Osteoblast (primary cell): ENCODE data around the gene PLEKHH2. TPM values are rescaled to one million over a fixed set of nuclear protein-coding genes. Genes with fewer than 3 reads are reported as not detected.

ENCODE experiments used
- DNase-seq: peaks from one replicate; pipeline ENCODE4 v3.0.0; 2011; ENCODE audit warnings: low spot score, mixed read lengths; ENCODE audit not compliant: insufficient read length; ENCODE audit errors: missing footprints
- H2AFZ ChIP-seq: 2 replicates; pipeline ENCODE4 v1.6.0; 2011; ENCODE audit warnings: mild to moderate bottlenecking, low read length
- H3K27ac ChIP-seq: 2 replicates; pipeline ENCODE4 v1.5.1; 2011; ENCODE audit warnings: mild to moderate bottlenecking, low read depth, low read length, moderate library complexity
- H3K27me3 ChIP-seq: 2 replicates; pipeline ENCODE4 v1.6.0; 2012; ENCODE audit warnings: mild to moderate bottlenecking, control low read depth, inconsistent platforms, low read length, moderate library complexity; ENCODE audit not compliant: insufficient read depth
- H3K36me3 ChIP-seq: 2 replicates; pipeline ENCODE4 v1.5.1; 2011; ENCODE audit warnings: mild to moderate bottlenecking, low read length, control low read depth, moderate library complexity; ENCODE audit not compliant: insufficient read depth
- H3K4me1 ChIP-seq: 2 replicates; pipeline ENCODE4 v1.5.1; 2011; ENCODE audit warnings: mild to moderate bottlenecking, low read length, control low read depth, moderate library complexity; ENCODE audit not compliant: insufficient read depth
- H3K4me2 ChIP-seq: 2 replicates; pipeline ENCODE4 v1.6.0; 2011; ENCODE audit warnings: mild to moderate bottlenecking, low read length; ENCODE audit not compliant: insufficient read depth
- H3K4me3 ChIP-seq: fragments of 200-600 bp; sonication (generic); 3 replicates; pipeline ENCODE4 v1.5.1; 2012; ENCODE audit warnings: mild to moderate bottlenecking, low read length, inconsistent platforms; ENCODE audit not compliant: insufficient read depth
- H3K79me2 ChIP-seq: 2 replicates; pipeline ENCODE4 v1.6.0; 2012; ENCODE audit warnings: mild to moderate bottlenecking, low read length, control low read depth, inconsistent platforms; ENCODE audit not compliant: insufficient read depth
- H3K9me3 ChIP-seq: 2 replicates; pipeline ENCODE4 v1.5.1; 2011; ENCODE audit warnings: low read depth, low read length, control low read depth
- H4K20me1 ChIP-seq: 2 replicates; pipeline ENCODE4 v1.6.0; 2012; ENCODE audit warnings: mild to moderate bottlenecking, low read length, control low read depth; ENCODE audit not compliant: insufficient read depth
- total RNA-seq: library from RNA; depleted of rRNA; stranded (reverse); fragments of >200 nt; gene quantifications from 2 replicates; pipeline ENCODE4 v1.2.3, GENCODE V29; 2012
- TF ChIP-seq, protein P1 (sequence below): IDR thresholded peaks from 2 replicates; pipeline ENCODE4 v1.5.1; 2011; ENCODE audit warnings: mild to moderate bottlenecking, low read depth, low read length, moderate library complexity; ENCODE audit errors: extremely low read depth

PLEKHH2 gene
- total RNA-seq, 1 donor = 18.8 TPM

GRCh38 chr2:43752302-43752701, 115.2 kb downstream of the PLEKHH2 start:
- Histone ChIP-seq H3K4me3 (no peak overlapping the region), H3K79me2 (no peaks in the 10 kb centered on the region)

GRCh38 chr2:43754180-43754579, 117.1 kb downstream of the PLEKHH2 start:
- H3K27ac ChIP-seq = no peak overlapping the region
- no peak overlapping the region for H3K4me3 ChIP-seq
- H3K36me3 ChIP-seq = no peaks in the 10 kb centered on the region
- H4K20me1 ChIP-seq = no peaks in the 10 kb centered on the region
- no peaks in the 10 kb centered on the region for H3K27me3 ChIP-seq
- no peaks in the 10 kb centered on the region for H3K9me3 ChIP-seq
- H2AFZ ChIP-seq = no peak overlapping the region
- no peaks in the 10 kb centered on the region for H3K79me2 ChIP-seq
- no peak overlapping the region for H3K4me2 ChIP-seq
- peaks cover 13% of the 10 kb centered on the region for H3K4me1 ChIP-seq
- DNase-seq = no peak
- TF ChIP-seq, protein P1, sequence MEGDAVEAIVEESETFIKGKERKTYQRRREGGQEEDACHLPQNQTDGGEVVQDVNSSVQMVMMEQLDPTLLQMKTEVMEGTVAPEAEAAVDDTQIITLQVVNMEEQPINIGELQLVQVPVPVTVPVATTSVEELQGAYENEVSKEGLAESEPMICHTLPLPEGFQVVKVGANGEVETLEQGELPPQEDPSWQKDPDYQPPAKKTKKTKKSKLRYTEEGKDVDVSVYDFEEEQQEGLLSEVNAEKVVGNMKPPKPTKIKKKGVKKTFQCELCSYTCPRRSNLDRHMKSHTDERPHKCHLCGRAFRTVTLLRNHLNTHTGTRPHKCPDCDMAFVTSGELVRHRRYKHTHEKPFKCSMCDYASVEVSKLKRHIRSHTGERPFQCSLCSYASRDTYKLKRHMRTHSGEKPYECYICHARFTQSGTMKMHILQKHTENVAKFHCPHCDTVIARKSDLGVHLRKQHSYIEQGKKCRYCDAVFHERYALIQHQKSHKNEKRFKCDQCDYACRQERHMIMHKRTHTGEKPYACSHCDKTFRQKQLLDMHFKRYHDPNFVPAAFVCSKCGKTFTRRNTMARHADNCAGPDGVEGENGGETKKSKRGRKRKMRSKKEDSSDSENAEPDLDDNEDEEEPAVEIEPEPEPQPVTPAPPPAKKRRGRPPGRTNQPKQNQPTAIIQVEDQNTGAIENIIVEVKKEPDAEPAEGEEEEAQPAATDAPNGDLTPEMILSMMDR = no peak

More at GRCh38 chr2:43752302-43752701, 115.2 kb downstream of the PLEKHH2 start:
- H3K36me3 ChIP-seq = no peaks in the 10 kb centered on the region
- peaks cover 6% of the 10 kb centered on the region for H3K4me1 ChIP-seq
- H3K27ac ChIP-seq = no peak overlapping the region
- no peak overlapping the region for H2AFZ ChIP-seq
- TF ChIP-seq, protein P1 = no peak
- H3K9me3 ChIP-seq = no peaks in the 10 kb centered on the region
- no peak for DNase-seq
- H3K27me3 ChIP-seq = no peaks in the 10 kb centered on the region
- H3K4me2 ChIP-seq = no peak overlapping the region
- H4K20me1 ChIP-seq = no peaks in the 10 kb centered on the region

DNA sequence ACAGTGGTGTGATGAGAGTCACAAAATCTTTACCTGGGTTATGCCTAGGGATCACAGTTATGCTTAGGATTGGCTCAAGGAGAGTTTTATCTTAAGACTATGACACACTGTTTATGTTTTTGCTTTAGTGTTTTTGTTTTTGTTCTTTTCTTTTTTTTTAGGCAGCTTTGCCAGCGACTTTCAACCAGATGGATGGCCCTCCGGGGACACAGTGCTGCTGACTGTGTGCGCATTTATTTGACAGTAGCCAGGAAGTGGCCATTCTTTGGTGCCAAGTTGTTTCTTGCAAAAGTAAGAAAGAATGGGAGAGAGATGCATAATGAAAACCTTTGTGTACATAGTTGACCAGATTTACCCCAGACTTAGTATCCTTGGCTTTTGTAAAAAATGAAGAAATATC, 121.7 kb downstream of the PLEKHH2 start:
- Histone ChIP-seq H3K79me2 (no peaks in the 10 kb centered on the region), H3K4me2 (peak overlapping the region; percentile 62), H3K27me3 (no peaks in the 10 kb centered on the region), H2AFZ (no peak overlapping the region), H3K4me1 (peaks cover 17% of the 10 kb centered on the region), H4K20me1 (no peaks in the 10 kb centered on the region), H3K27ac (peak overlapping the region; percentile 90), H3K9me3 (no peaks in the 10 kb centered on the region), H3K4me3 (no peak overlapping the region), H3K36me3 (no peaks in the 10 kb centered on the region)
- no peak for DNase-seq
- TF ChIP-seq, protein P1 = no peak

- H3K27ac ChIP-seq = peak overlapping the region; percentile 90
- H3K36me3 ChIP-seq = no peaks in the 10 kb centered on the region
- no peaks in the 10 kb centered on the region for H3K79me2 ChIP-seq
- H3K27me3 ChIP-seq = no peaks in the 10 kb centered on the region
- no peaks in the 10 kb centered on the region for H4K20me1 ChIP-seq
- no peaks in the 10 kb centered on the region for H3K9me3 ChIP-seq
- DNase-seq = peak; percentile 80
- peak overlapping the region; percentile 62 for H3K4me2 ChIP-seq
- H3K4me3 ChIP-seq = no peak overlapping the region
- H3K4me1 ChIP-seq = peaks cover 15% of the 10 kb centered on the region
- TF ChIP-seq, protein P1 = no peak
- H2AFZ ChIP-seq = no peak overlapping the region
Measured at GRCh38 chr2:43759195-43759594, 122.1 kb downstream of the PLEKHH2 start.
